Choroid plexus epithelial cell (primary cell): ENCODE results near the gene NUCB2.

Experiments
- DNase-seq: peaks from one replicate; pipeline ENCODE4 v3.0.0-alpha.2; 2010; ENCODE audit warnings: low read depth
- H3K4me3 ChIP-seq: 2 replicates; pipeline ENCODE4 v1.5.1; 2011; ENCODE audit warnings: low read depth, mild to moderate bottlenecking, control low read depth, low read length, moderate library complexity
- TF ChIP-seq, protein P1 (sequence below): conservative IDR thresholded peaks from 2 replicates; pipeline ENCODE4 v1.5.1; 2011; ENCODE audit warnings: low read depth, mild to moderate bottlenecking, control low read depth, inconsistent platforms, low read length, moderate library complexity

The NUCB2 gene

DNA sequence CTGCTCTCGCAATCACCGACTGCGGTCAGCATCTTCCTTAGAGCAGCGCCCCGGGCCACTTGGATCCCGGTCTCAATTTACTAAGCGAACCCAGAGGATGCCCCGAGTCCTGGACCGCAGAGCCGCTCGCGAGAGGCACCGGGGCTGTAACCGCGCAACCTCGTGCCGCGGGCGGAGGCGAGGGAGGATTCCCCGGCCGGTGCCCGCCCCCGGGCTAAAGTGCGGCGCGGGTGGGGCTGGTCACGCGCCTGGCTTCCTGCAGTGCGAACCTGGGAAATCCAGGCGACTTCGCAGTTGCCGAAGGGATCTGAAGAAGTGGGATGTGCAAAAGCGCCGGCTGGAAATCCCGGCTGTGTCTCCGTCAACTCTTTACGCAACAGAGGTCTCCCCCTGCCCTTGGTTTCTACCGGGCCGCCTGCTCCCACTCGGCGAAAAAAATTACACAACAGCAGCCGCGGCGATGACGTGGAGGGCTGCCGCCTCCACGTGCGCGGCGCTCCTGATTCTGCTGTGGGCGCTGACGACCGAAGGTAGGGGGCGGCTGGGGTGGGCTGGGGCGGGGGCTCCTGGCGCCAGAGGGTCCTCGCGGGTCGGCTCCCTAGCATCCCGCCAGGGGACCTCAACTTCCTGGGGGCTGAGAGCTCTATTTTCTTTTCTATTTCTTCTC is 75.1 kb downstream of the NUCB2 start, which contains the start of gene NCR3LG1:
Gene NCR3LG1 (plus strand): TSS at position 291 of the 667 bp plus-strand sequence. CDS start 170 bp downstream, at position 461.
- peak within 1 kb of the TSS; percentile 62 for H3K4me3 ChIP-seq
- TF ChIP-seq, protein P1, sequence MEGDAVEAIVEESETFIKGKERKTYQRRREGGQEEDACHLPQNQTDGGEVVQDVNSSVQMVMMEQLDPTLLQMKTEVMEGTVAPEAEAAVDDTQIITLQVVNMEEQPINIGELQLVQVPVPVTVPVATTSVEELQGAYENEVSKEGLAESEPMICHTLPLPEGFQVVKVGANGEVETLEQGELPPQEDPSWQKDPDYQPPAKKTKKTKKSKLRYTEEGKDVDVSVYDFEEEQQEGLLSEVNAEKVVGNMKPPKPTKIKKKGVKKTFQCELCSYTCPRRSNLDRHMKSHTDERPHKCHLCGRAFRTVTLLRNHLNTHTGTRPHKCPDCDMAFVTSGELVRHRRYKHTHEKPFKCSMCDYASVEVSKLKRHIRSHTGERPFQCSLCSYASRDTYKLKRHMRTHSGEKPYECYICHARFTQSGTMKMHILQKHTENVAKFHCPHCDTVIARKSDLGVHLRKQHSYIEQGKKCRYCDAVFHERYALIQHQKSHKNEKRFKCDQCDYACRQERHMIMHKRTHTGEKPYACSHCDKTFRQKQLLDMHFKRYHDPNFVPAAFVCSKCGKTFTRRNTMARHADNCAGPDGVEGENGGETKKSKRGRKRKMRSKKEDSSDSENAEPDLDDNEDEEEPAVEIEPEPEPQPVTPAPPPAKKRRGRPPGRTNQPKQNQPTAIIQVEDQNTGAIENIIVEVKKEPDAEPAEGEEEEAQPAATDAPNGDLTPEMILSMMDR = no peak
- DNase-seq = peak; percentile 81

DNA sequence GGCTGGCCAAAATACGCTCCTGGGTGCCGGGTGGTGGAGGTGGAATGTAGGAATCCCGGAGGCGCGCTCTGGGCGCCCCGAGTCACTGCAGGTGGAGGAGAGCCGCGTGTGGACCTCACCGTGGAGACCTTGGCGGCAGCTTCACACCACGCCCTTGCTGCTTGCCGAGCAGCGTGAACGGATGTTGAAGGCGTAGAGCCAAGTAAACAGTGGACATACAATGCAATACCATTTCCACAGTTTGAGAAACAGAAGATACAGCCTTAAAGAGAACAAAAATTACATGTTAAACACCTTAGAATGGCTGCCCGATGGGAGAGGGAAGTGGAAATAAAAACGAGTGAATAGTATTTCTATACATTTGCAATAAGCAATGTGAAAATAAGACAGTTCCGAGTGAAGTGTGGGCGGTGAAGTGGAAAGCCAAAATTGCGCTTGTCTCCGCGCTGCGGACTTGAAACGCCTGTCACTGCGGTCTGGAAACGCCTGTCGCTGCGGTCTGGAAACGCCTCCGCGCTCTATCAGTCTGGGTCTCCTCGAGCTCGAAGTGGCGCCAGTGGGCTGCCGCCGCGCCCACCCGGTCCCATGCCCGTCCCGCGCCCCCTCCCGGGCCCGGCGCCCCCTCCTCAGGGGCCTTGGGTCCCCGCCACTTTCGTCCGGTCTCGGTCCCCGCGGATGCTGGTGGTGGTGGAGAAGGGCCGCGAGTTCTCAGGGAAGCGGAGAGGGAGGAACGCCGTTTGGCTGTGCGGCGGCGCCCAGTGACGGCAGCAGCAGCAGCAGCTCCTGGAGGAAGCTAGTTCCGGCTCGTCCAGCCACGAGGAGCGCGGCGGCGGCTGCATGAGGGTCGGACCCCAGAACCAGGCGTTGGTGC is 76.6 kb downstream of the NUCB2 start:
- H3K4me3 ChIP-seq = peak overlapping the region; percentile 62
- peak; percentile 78 for DNase-seq
- TF ChIP-seq, protein P1 = no peak

DNA sequence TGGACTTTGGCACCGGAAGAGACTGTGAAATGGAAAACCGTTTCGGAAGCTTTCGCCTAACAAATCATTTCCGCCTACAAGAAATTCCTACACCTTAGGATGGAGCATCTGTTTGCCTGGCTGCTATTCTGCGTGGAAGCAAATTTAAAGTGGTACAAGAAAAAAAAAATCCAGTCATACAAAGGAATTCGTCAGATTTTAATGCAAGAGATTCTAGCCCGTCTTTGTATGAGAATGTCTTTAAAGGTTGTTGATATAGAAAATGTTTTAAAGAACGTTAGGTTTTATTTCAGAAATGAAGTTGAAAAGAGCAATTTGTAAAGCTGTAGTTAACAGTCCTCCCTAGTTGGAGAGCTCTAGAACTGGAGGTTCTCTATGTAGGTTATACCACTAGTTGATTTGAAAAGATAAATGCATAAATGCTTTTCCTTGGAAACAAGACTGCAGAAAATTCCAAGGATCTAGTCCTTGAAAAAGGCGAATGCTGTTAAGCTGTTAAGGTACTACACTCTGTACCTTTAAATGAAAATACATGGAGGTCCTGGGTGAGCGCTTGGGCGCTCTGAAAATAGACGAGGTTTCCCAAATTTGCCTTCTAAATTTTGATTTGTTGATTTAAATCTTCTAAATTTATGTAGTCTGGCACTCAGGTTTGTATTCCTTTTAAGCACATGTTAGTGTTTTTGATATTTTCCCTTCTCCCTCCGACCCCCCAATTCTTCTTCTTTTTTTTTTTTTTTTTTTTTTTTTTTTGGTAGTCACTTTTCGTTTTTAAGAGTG is 77.5 kb downstream of the NUCB2 start:
- H3K4me3 ChIP-seq = peak overlapping the region; percentile 62
- TF ChIP-seq, protein P1 = no peak
- DNase-seq = no peak

DNA sequence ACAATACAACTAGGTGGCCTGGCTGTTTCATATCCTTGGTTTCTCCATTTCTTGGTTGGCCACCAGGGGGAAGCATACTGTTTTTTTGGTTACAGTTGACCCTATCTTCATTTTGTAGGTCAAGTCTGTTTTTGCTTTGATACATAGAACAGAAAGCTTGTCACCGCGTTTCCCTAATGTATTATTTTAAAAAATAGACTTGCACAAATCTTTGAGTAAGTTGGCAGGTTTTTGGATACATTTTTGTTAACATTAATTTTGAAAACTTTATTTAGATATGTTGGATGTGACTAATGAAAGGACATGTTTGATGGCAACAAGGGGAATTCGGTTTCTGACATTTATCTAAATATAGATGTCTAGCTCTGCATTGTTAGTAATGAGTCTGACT is 78.1 kb downstream of the NUCB2 start:
- TF ChIP-seq, protein P1 = peak; percentile 73
- DNase-seq = peak; percentile 85
- H3K4me3 ChIP-seq = no peak overlapping the region

DNA sequence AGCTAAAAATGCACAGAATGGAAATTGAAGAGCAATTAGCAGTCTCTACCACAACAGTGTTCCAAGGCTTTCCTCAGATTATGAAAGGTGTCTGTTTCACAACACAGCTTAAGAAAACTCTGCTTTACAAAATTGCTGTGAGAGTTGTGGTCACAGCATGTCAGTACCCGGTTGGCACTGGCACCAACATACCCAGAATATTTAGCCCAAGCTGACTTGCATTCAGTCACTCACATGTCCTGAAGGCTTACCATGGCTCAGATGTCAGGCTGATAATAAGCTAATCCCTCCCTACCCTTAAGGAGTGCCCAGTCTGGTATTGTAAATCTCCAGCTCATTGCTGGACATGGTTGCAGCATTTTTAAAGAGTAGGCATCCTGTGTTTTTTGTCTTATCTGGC is 90.0 kb downstream of the NUCB2 start:
- no peak overlapping the region for H3K4me3 ChIP-seq
- no peak for DNase-seq
- TF ChIP-seq, protein P1 = no peak

DNA sequence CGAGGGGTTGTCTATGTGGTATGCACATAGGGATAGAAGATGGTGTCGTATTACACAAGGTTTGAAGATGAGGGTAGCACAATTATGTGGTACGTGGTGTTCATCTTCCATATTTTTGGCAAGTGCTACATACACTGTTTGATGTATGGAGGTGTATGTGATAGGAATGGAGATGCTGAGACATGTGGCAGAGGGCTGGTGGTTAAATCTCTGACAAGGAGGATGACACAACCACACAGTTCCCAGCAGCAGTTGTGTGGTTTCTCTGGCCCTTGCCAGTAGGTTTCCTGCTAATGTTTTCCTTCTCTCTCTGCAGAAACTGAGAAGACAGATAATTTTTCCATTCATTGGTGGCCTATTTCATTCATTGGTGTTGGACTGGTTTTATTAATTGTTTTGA is 92.0 kb downstream of the NUCB2 start:
- TF ChIP-seq, protein P1 = no peak
- H3K4me3 ChIP-seq = no peak overlapping the region
- no peak for DNase-seq
